Measurements from ENCODE around the gene TMEM54. TPM values are rescaled to one million over a fixed set of nuclear protein-coding genes. Genes with fewer than 3 reads are reported as not detected.

The TMEM54 gene
- total and polyA plus RNA-seq, 7 donors, result 47.4 to 799 (median 135) TPM

DNA sequence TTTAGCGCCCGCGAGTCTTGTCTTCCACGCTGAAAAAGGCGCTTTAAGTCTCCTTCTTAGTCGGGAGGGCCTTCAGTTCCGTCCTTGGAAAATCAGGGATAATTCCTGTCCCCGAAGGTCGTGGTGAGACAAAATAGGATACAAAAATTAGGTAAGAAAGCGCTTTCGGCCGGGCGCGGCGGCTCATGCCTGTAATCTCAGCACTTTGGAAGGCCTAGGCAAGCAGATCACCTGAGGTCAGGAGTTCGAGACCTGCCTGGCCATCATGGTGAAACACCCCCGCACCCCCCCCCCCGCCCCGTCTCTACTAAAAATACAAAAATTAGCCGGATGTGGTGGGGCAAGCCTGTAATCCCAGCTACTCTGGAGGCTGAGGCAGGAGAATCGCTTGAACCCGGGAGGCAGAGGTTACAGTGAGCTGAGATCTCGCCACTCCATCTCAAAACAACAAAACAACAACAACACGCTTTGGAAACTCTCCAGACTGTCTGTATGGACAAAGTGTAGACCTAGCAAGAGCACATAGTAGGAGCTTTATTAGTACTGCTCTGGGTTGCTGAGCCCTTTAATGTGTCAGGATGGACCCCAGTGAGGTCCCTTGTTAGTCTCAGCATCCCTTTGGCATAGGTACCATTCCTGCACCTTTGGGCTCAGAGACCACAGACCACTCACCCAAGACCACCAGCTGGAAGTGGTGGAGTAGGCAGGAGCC is 790 bp upstream of the TMEM54 start:
- WGBS, 2 donors, result 22 to 56% methylated on average over 24 of the region's 24 CpGs
- intact Hi-C loops (cut with DNase I), result loop anchor here (5.0 kb wide), 1 partner anchor 60 kb away; the partner anchor contains the start of gene RNF19B
- DNase-seq, result peak; percentile 56
- no peak for TF ChIP-seq POLR2AphosphoS5 (IDR thresholded peaks at IDR 0.05)
- Histone ChIP-seq H3K27ac (peak overlapping the region; percentile 28 to 76 (median 53)), H3K27me3 (peaks cover 0 to 5% (median 0%) of the 10 kb centered on the region in 3 donors), H3K9me3 (no peaks in the 10 kb centered on the region), H3K36me3 (no peaks in the 10 kb centered on the region), H3K4me3 (peak overlapping the region; percentile 56 to 81 (median 72)), H3K4me1 (peaks cover 0 to 15% (median 14%) of the 10 kb centered on the region in 4 donors)

DNA sequence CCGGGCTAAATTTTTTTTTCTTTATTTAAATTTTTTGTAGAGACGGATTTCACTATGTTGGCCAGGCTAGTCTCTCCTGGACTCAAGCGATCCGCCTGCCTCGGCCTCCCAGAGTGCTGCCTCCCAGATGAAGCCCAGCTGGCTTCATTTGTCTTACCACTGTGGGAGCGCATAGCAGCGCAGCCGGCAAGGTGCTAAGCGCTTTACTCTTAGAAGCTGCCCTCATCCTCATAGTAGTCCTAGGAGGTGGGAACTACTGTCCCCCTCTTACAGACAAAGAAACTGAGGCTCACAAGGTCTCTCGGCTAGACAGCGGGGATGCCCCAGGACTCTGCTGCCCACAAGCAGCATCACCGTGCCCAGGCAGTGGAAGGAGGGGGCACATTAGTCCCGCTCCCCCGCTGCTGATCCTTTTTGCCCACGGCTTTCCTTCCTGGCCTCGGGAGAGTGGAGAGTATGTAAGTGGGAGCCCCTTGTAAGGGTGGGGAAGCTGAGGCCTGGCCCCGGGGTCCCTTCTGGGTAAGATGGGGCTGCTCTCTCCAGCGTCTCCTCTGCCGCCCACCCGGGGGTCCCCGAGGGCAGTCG is 726 bp downstream of the TMEM54 start:
- intact Hi-C loops (cut with DNase I), result loop anchor here (5.0 kb wide), 1 partner anchor 62 kb away; the partner anchor contains the start of gene RNF19B
- peak overlapping the region in 3 of 4 donors; percentile 31 to 76 (median 63) for H3K27ac ChIP-seq
- H3K36me3 ChIP-seq, result no peaks in the 10 kb centered on the region
- H3K27me3 ChIP-seq, result peaks cover 0 to 5% (median 0%) of the 10 kb centered on the region in 3 donors
- H3K9me3 ChIP-seq, result no peaks in the 10 kb centered on the region
- H3K4me1 ChIP-seq, result peaks cover 0 to 15% (median 14%) of the 10 kb centered on the region in 4 donors
- H3K4me3 ChIP-seq, result peak overlapping the region; percentile 61 to 81 (median 72)
- 6 to 19% methylated on average over 22 of the region's 22 CpGs for WGBS, 2 donors
- TF ChIP-seq POLR2A (IDR thresholded peaks at IDR 0.05), result no peak
- no peak for TF ChIP-seq EP300 (IDR thresholded peaks at IDR 0.05)
- TF ChIP-seq, protein P1, sequence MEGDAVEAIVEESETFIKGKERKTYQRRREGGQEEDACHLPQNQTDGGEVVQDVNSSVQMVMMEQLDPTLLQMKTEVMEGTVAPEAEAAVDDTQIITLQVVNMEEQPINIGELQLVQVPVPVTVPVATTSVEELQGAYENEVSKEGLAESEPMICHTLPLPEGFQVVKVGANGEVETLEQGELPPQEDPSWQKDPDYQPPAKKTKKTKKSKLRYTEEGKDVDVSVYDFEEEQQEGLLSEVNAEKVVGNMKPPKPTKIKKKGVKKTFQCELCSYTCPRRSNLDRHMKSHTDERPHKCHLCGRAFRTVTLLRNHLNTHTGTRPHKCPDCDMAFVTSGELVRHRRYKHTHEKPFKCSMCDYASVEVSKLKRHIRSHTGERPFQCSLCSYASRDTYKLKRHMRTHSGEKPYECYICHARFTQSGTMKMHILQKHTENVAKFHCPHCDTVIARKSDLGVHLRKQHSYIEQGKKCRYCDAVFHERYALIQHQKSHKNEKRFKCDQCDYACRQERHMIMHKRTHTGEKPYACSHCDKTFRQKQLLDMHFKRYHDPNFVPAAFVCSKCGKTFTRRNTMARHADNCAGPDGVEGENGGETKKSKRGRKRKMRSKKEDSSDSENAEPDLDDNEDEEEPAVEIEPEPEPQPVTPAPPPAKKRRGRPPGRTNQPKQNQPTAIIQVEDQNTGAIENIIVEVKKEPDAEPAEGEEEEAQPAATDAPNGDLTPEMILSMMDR (IDR thresholded peaks at IDR 0.05), result no peak
- TF ChIP-seq POLR2AphosphoS5 (IDR thresholded peaks at IDR 0.05), result no peak
- peak; percentile 64 for DNase-seq

DNA sequence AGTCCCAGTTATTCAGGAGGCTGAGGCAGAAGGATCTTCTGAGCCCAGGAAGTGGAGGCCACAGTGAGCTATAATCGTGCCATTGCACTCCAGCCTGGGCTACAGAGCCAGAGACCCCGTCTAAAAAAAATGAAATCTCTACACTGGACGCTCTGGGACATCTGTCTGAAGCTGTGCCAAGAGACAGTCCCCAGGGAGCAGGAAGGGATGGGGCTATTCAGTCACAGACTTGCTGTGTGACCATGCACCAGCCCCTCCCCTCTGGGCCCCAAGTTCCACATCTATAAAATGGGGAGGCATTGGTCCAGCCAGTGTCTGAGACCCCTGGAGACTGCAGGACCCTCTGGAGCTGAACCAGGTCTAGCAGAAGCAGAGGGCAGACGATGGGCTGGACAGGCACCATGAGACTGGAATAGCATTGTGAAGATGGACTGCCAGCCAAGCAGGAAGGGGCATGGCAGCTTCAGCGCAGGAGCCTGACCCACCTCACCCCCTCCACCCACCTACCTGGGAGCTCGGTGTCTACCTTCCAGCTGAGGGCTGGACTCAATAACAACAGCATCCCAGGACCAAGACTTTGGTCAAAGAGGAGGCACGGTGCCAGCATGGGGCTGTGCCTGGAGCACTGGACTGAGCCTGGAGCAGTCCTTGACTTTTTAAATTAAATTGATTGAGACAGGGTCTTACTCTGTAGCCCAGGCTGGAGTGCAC is 1.4 kb downstream of the TMEM54 start:
- peaks cover 0 to 5% (median 0%) of the 10 kb centered on the region in 3 donors for H3K27me3 ChIP-seq
- H3K27ac ChIP-seq, result no peak overlapping the region
- peak; percentile 64 for DNase-seq
- H3K4me3 ChIP-seq, result peak overlapping the region in 1 of 4 donors; percentile 73
- peaks cover 0 to 15% (median 14%) of the 10 kb centered on the region in 4 donors for H3K4me1 ChIP-seq
- 36 to 73% methylated on average over 7 of the region's 7 CpGs for WGBS, 2 donors
- TF ChIP-seq, protein P1 (IDR thresholded peaks at IDR 0.05), result no peak
- TF ChIP-seq POLR2A (IDR thresholded peaks at IDR 0.05), result no peak
- no peak for TF ChIP-seq EP300 (IDR thresholded peaks at IDR 0.05)
- no peak for TF ChIP-seq POLR2AphosphoS5 (IDR thresholded peaks at IDR 0.05)
- H3K36me3 ChIP-seq, result no peaks in the 10 kb centered on the region
- intact Hi-C loops (cut with DNase I), result loop anchor here (5.0 kb wide), 1 partner anchor 63 kb away; the partner anchor contains the start of gene RNF19B
- no peaks in the 10 kb centered on the region for H3K9me3 ChIP-seq

DNA sequence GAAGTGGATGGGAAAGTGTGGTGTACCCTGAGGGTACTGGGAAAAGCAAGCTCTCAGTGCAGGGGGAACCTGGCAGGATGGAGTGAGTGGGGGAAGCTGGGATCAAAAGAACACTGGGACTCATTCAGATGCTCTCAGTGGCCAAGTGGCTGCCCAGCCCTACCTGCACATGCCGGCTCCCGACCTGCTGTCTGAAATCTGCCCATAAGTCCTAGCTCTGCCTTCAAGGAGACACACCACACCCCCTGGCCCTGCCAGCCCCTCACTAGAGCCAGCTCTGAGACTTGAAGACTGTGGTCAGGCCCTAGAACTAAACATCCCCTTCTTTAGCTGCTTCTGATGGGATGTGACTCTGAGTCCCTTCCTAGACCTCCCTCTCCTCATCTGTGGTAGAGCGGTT is 2.2 kb downstream of the TMEM54 start:
- Histone ChIP-seq H3K9me3 (no peaks in the 10 kb centered on the region), H3K4me3 (no peak overlapping the region), H3K4me1 (peaks cover 0 to 17% (median 14%) of the 10 kb centered on the region in 4 donors), H3K27me3 (peaks cover 1 to 10% (median 2%) of the 10 kb centered on the region in 3 donors), H3K36me3 (no peaks in the 10 kb centered on the region), H3K27ac (no peak overlapping the region)
- 91 to 93% methylated on average over 3 of the region's 3 CpGs for WGBS, 2 donors
- TF ChIP-seq POLR2AphosphoS5 (IDR thresholded peaks at IDR 0.05), result no peak
- TF ChIP-seq, protein P1 (IDR thresholded peaks at IDR 0.05), result no peak
- TF ChIP-seq POLR2A (IDR thresholded peaks at IDR 0.05), result no peak
- no peak for TF ChIP-seq EP300 (IDR thresholded peaks at IDR 0.05)
- peak; percentile 38 for DNase-seq
- intact Hi-C loops (cut with DNase I), result no loop called here

All from sigmoid colon (tissue), 7 donors.